HEK293 (cell line): Measurements from ENCODE around the gene XYLB.

ENCODE experiments used
- CTCF ChIP-seq: fragments of 450-650 bp; formaldehyde crosslinking; IDR thresholded peaks from 2 replicates; pipeline ENCODE4 v1.5.1; 2016; ENCODE audit warnings: missing biosample characterization, missing genetic modification characterization
- GLIS2 ChIP-seq: fragments of 450-650 bp; formaldehyde crosslinking; IDR thresholded peaks from 2 replicates; pipeline ENCODE4 v1.5.1; 2016; ENCODE audit warnings: missing biosample characterization, missing genetic modification characterization
- PBX3 ChIP-seq: sonication (generic); formaldehyde crosslinking; IDR thresholded peaks from 2 replicates; pipeline ENCODE4 v1.8.1; 2022; ENCODE audit warnings: mild to moderate bottlenecking, moderate library complexity, missing genetic modification reagents
- YY1 ChIP-seq: fragments of 450-650 bp; formaldehyde crosslinking; IDR thresholded peaks from 2 replicates; pipeline ENCODE4 v1.5.1; 2018; ENCODE audit warnings: missing biosample characterization, missing genetic modification characterization
- ZNF292 ChIP-seq: fragments of 450-650 bp; formaldehyde crosslinking; IDR thresholded peaks from 2 replicates; pipeline ENCODE4 v1.5.1; 2016; ENCODE audit warnings: low read depth, missing biosample characterization, missing genetic modification characterization, borderline replicate concordance
- ZNF449 ChIP-seq: fragments of 450-650 bp; formaldehyde crosslinking; IDR thresholded peaks from 2 replicates; pipeline ENCODE4 v1.5.1; 2017; ENCODE audit warnings: missing biosample characterization, mild to moderate bottlenecking, missing genetic modification characterization, moderate library complexity
- ZNF501 ChIP-seq: fragments of 450-650 bp; formaldehyde crosslinking; IDR thresholded peaks from 2 replicates; pipeline ENCODE4 v1.5.1; 2016; ENCODE audit warnings: missing biosample characterization, missing genetic modification characterization
- ZNF585B ChIP-seq: fragments of 450-650 bp; formaldehyde crosslinking; IDR thresholded peaks from 2 replicates; pipeline ENCODE4 v1.5.1; 2016; ENCODE audit warnings: missing biosample characterization, missing genetic modification characterization
- ZNF747 ChIP-seq: fragments of 450-650 bp; formaldehyde crosslinking; IDR thresholded peaks from 2 replicates; pipeline ENCODE4 v1.5.1; 2016; ENCODE audit warnings: missing biosample characterization, missing genetic modification characterization
- ZNF777 ChIP-seq: fragments of 450-650 bp; formaldehyde crosslinking; IDR thresholded peaks from 2 replicates; pipeline ENCODE4 v1.5.1; 2017; ENCODE audit warnings: missing biosample characterization, missing genetic modification characterization, borderline replicate concordance

GRCh38 chr3:38446812-38447211 is 100.2 kb downstream of the XYLB start:
- TF ChIP-seq ZNF777 (tag by site-specific recombination) (no peak), CTCF (tag by site-specific recombination) (no peak), ZNF449 (tag by site-specific recombination) (no peak), ZNF747 (tag by site-specific recombination) (no peak), PBX3 (CRISPR knock-in tag) (no peak), ZNF585B (tag by site-specific recombination) (no peak), ZNF292 (tag by site-specific recombination) (no peak), YY1 (tag by site-specific recombination) (no peak), ZNF501 (tag by site-specific recombination) (no peak), GLIS2 (tag by site-specific recombination) (no peak)
